ENCODE data around the gene TNS1. TPM values are rescaled to one million over a fixed set of nuclear protein-coding genes. Genes with fewer than 3 reads are reported as not detected.

TNS1 gene
- total RNA-seq, 1 donor from 2014 or later, result 1.6 TPM

GRCh38 chr2:217873371-217873770 is 129.4 kb downstream of the TNS1 start:
- no peak for FAIRE-seq
- DNase-seq (ENCODE audit: low read depth), result no peak
- H3K36me3 ChIP-seq (ENCODE audit: control insufficient read depth, insufficient read depth, low read length), result peaks cover 1% of the 10 kb centered on the region
- H3K4me3 ChIP-seq (ENCODE audit: low read depth, low read length), result no peak overlapping the region
- no peaks in the 10 kb centered on the region for H3K27me3 ChIP-seq (ENCODE audit: control insufficient read depth, insufficient read depth, low read length)
- TF ChIP-seq CTCF (IDR thresholded peaks at IDR 0.05; ENCODE audit: insufficient read depth, low read length, severe bottlenecking), result no peak

GRCh38 chr2:217872319-217872718 is 130.5 kb downstream of the TNS1 start:
- TF ChIP-seq CTCF (IDR thresholded peaks at IDR 0.05; ENCODE audit: insufficient read depth, low read length, severe bottlenecking), result no peak
- DNase-seq (ENCODE audit: low read depth) (no peak), FAIRE-seq (peak; percentile 80)
- Histone ChIP-seq H3K4me3 (ENCODE audit: low read depth, low read length) (no peak overlapping the region), H3K27me3 (ENCODE audit: control insufficient read depth, insufficient read depth, low read length) (no peaks in the 10 kb centered on the region), H3K36me3 (ENCODE audit: control insufficient read depth, insufficient read depth, low read length) (no peaks in the 10 kb centered on the region)

GRCh38 chr2:217870528-217871011 is 132.2 kb downstream of the TNS1 start:
- H3K36me3 ChIP-seq (ENCODE audit: control insufficient read depth, insufficient read depth, low read length), result no peaks in the 10 kb centered on the region
- no peak for FAIRE-seq
- no peak for TF ChIP-seq CTCF (IDR thresholded peaks at IDR 0.05; ENCODE audit: insufficient read depth, low read length, severe bottlenecking)

GRCh38 chr2:217868911-217869334 is 133.9 kb downstream of the TNS1 start:
- H3K4me3 ChIP-seq (ENCODE audit: low read depth, low read length), result no peak overlapping the region
- DNase-seq (ENCODE audit: low read depth) (no peak), FAIRE-seq (no peak)
- no peak for TF ChIP-seq CTCF (IDR thresholded peaks at IDR 0.05; ENCODE audit: insufficient read depth, low read length, severe bottlenecking)
- H3K36me3 ChIP-seq (ENCODE audit: control insufficient read depth, insufficient read depth, low read length), result no peaks in the 10 kb centered on the region
- H3K27me3 ChIP-seq (ENCODE audit: control insufficient read depth, insufficient read depth, low read length), result no peaks in the 10 kb centered on the region

More at GRCh38 chr2:217870528-217871011, 132.2 kb downstream of the TNS1 start:
- no peak overlapping the region for H3K4me3 ChIP-seq (ENCODE audit: low read depth, low read length)
- H3K27me3 ChIP-seq (ENCODE audit: control insufficient read depth, insufficient read depth, low read length), result no peaks in the 10 kb centered on the region
- DNase-seq (ENCODE audit: low read depth), result no peak

- Histone ChIP-seq H3K36me3 (ENCODE audit: control insufficient read depth, insufficient read depth, low read length) (no peaks in the 10 kb centered on the region), H3K4me3 (ENCODE audit: low read depth, low read length) (no peak overlapping the region), H3K27me3 (ENCODE audit: control insufficient read depth, insufficient read depth, low read length) (no peaks in the 10 kb centered on the region)
- DNase-seq (ENCODE audit: low read depth) (no peak), FAIRE-seq (no peak)
- no peak for TF ChIP-seq CTCF (IDR thresholded peaks at IDR 0.05; ENCODE audit: insufficient read depth, low read length, severe bottlenecking)
Observed at GRCh38 chr2:217868265-217868892, 134.4 kb downstream of the TNS1 start.

GRCh38 chr2:217866457-217866856 is 136.3 kb downstream of the TNS1 start:
- Histone ChIP-seq H3K36me3 (ENCODE audit: control insufficient read depth, insufficient read depth, low read length) (no peaks in the 10 kb centered on the region), H3K27me3 (ENCODE audit: control insufficient read depth, insufficient read depth, low read length) (no peaks in the 10 kb centered on the region), H3K4me3 (ENCODE audit: low read depth, low read length) (no peak overlapping the region)
- FAIRE-seq, result no peak
- no peak for DNase-seq (ENCODE audit: low read depth)
- no peak for TF ChIP-seq CTCF (IDR thresholded peaks at IDR 0.05; ENCODE audit: insufficient read depth, low read length, severe bottlenecking)
